Measurements from ENCODE around the gene AXIN2.
"Not testable (repeated sequence)": the region's sequence is repeated elsewhere in the genome, so short reads cannot be mapped to it uniquely, and the experiment has no call there.

Gene AXIN2

GRCh38 chr17:65527381-65527780 lies 34.1 kb downstream of the AXIN2 start:
- ATAC-seq (ENCODE audit: insufficient read depth, low read depth) = no peak
- peaks cover 20% of the 10 kb centered on the region; the same call in 1 of the 2 replicates for H4K20me1 ChIP-seq (ENCODE audit: insufficient read depth, low read length)
- peaks cover 40% of the 10 kb centered on the region for H3K4me1 ChIP-seq (ENCODE audit: insufficient read depth, low read length)
- no peak overlapping the region for H2AFZ ChIP-seq (ENCODE audit: low read depth, low read length)
- no peaks in the 10 kb centered on the region for H3K9me3 ChIP-seq (ENCODE audit: insufficient read depth, low read length, severe bottlenecking)
- no peak overlapping the region for H3K4me3 ChIP-seq (ENCODE audit: low read depth in 1 of 2, low read length in 2 of 2)
- H3K4me2 ChIP-seq (ENCODE audit: insufficient read depth, low read length) = no peak overlapping the region
- no peaks in the 10 kb centered on the region for H3K27me3 ChIP-seq (ENCODE audit: insufficient read depth, low read length, poor library complexity)
- H3K9ac ChIP-seq (ENCODE audit: low read depth, low read length) = no peak overlapping the region
- no peak for TF ChIP-seq EZH2 (IDR thresholded peaks at IDR 0.05; ENCODE audit: borderline replicate concordance, low read depth, low read length, severe bottlenecking)
- no peak for TF ChIP-seq CTCF (IDR thresholded peaks at IDR 0.05; ENCODE audit: borderline replicate concordance, extremely low read depth, low read length, poor library complexity, severe bottlenecking)
- no peaks in the 10 kb centered on the region for H3K79me2 ChIP-seq (ENCODE audit: insufficient read depth, low read length)
- no peaks in the 10 kb centered on the region; the same call in 1 of the 2 replicates for H3K36me3 ChIP-seq (ENCODE audit: insufficient read depth, low read length)
- DNase-seq = no peak
- no peak overlapping the region for H3K27ac ChIP-seq (ENCODE audit: low read length)

DNA sequence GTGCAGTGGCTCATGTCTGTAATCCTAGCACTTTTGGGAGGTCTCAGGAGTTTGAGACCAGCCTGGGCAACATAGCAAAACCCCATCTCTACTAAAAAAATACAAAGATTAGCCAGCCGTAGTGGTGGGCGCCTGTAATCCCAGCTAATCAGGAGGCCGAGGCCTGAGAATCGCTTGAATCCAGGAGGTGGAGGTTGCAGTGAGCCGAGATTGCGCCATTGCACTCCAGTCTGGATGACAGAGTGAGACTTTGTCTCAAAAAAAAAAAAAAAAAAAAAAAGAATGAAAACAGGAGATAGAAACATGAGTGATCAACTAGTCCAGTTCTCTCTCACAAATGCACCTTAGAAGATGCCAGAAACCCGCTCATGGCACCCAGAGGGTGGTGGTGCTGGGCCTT lies 34.6 kb downstream of the AXIN2 start:
- not testable (repeated sequence) for H3K36me3 ChIP-seq (ENCODE audit: insufficient read depth, low read length); H2AFZ ChIP-seq (ENCODE audit: low read depth, low read length); H3K4me2 ChIP-seq (ENCODE audit: insufficient read depth, low read length); H3K4me3 ChIP-seq (ENCODE audit: low read depth in 1 of 2, low read length in 2 of 2); ATAC-seq (ENCODE audit: insufficient read depth, low read depth); H3K9me3 ChIP-seq (ENCODE audit: insufficient read depth, low read length, severe bottlenecking); H3K79me2 ChIP-seq (ENCODE audit: insufficient read depth, low read length); H3K27ac ChIP-seq (ENCODE audit: low read length); H3K9ac ChIP-seq (ENCODE audit: low read depth, low read length); H3K27me3 ChIP-seq (ENCODE audit: insufficient read depth, low read length, poor library complexity); DNase-seq
- H4K20me1 ChIP-seq (ENCODE audit: insufficient read depth, low read length) = peaks cover 16% of the 10 kb centered on the region; the same call in 1 of the 2 replicates
- peaks cover 36% of the 10 kb centered on the region for H3K4me1 ChIP-seq (ENCODE audit: insufficient read depth, low read length)

DNA sequence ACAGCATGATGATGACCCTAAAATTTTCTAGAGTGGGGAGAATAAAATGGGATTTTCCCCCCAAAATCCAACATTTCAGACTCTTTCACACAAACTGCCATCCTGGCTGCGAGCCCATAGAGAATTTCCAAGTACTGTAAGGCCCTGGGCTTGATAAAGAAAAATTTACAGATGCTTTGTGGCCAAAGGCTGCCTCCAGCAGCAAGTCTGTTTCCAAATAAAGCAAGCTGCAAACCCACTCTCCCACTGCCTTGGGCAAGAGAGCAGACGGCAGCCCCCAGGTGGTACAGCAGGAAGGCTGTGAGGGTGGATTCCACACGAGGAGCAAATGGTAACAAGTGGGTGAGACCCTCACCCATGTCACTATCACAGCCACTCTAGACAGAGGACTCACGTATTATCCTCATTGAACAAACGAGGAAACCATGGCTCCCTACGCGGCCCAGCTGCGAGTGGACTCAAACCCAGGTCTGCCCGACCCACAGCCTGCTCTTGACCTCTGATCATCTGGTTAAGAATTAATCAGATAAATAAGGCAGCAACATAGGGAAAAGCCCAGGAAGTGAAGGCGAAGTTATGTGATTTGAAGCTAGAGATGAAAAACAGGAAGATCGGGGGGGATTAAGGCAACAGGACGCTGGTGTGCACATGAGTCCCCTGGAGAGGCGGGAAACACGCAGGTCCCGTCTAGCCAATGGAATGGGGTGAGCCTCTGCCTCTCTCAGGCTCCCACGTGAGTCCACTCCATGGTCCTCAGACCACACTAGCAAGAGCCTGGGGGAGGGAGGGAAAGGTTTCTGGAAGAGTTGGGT lies 37.4 kb downstream of the AXIN2 start:
- H3K9me3 ChIP-seq (ENCODE audit: insufficient read depth, low read length, severe bottlenecking) = no peaks in the 10 kb centered on the region
- H3K36me3 ChIP-seq (ENCODE audit: insufficient read depth, low read length) = no peaks in the 10 kb centered on the region
- peak overlapping the region; percentile 60 for H3K27ac ChIP-seq (ENCODE audit: low read length)
- ATAC-seq (ENCODE audit: insufficient read depth, low read depth) (peak; percentile 63), DNase-seq (peak; percentile 56)
- 0 out of 2 replicates have a peak overlapping the region, but pooled peaks have one; percentile 6 for H2AFZ ChIP-seq (ENCODE audit: low read depth, low read length)
- TF ChIP-seq EZH2 (IDR thresholded peaks at IDR 0.05; ENCODE audit: borderline replicate concordance, low read depth, low read length, severe bottlenecking) (no peak), CTCF (IDR thresholded peaks at IDR 0.05; ENCODE audit: borderline replicate concordance, extremely low read depth, low read length, poor library complexity, severe bottlenecking) (no peak)
- H3K4me2 ChIP-seq (ENCODE audit: insufficient read depth, low read length) = peak overlapping the region; percentile 51
- H4K20me1 ChIP-seq (ENCODE audit: insufficient read depth, low read length) = 0 out of 2 replicates have a peak, but pooled peaks cover 11% of the 10 kb centered on the region
- peak overlapping the region in 1 of 2 experiments; percentile 10; a peak in 2 of 4 replicates for H3K4me3 ChIP-seq (ENCODE audit: low read depth in 1 of 2, low read length in 2 of 2)
- peak overlapping the region; percentile 20; the same call in 1 of the 2 replicates for H3K9ac ChIP-seq (ENCODE audit: low read depth, low read length)
- no peaks in the 10 kb centered on the region for H3K79me2 ChIP-seq (ENCODE audit: insufficient read depth, low read length)
- H3K27me3 ChIP-seq (ENCODE audit: insufficient read depth, low read length, poor library complexity) = no peaks in the 10 kb centered on the region
- H3K4me1 ChIP-seq (ENCODE audit: insufficient read depth, low read length) = peaks cover 29% of the 10 kb centered on the region

DNA sequence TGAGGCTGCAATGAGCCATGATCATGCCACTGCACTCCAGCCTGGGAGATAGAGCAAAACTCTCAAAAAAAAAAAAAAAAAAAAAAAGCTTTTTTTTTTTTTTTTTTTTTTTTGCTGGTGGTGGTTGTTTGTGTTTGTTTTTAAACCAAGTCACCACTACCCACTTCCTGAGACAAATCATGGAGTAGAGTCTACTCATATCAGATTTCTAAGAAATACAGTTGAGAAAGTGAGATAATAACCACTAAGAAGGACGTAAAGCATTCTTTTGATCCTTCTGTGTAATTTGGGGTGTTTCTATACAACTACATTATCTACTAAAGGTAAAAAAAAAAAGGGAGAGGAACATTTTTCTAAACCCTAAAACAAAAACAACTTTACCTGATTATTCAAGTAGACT lies 38.0 kb downstream of the AXIN2 start:
- peak overlapping the region; percentile 51 for H3K4me2 ChIP-seq (ENCODE audit: insufficient read depth, low read length)
- peak; percentile 87 for ATAC-seq (ENCODE audit: insufficient read depth, low read depth)
- no peaks in the 10 kb centered on the region for H3K36me3 ChIP-seq (ENCODE audit: insufficient read depth, low read length)
- no peak for TF ChIP-seq EZH2 (IDR thresholded peaks at IDR 0.05; ENCODE audit: borderline replicate concordance, low read depth, low read length, severe bottlenecking)
- TF ChIP-seq CTCF (IDR thresholded peaks at IDR 0.05; ENCODE audit: borderline replicate concordance, extremely low read depth, low read length, poor library complexity, severe bottlenecking) = no peak
- no peak overlapping the region for H2AFZ ChIP-seq (ENCODE audit: low read depth, low read length)
- no peak overlapping the region for H3K4me3 ChIP-seq (ENCODE audit: low read depth in 1 of 2, low read length in 2 of 2)
- peak overlapping the region; percentile 20; the same call in 1 of the 2 replicates for H3K9ac ChIP-seq (ENCODE audit: low read depth, low read length)
- no peaks in the 10 kb centered on the region for H3K27me3 ChIP-seq (ENCODE audit: insufficient read depth, low read length, poor library complexity)
- peaks cover 29% of the 10 kb centered on the region for H3K4me1 ChIP-seq (ENCODE audit: insufficient read depth, low read length)
- H3K27ac ChIP-seq (ENCODE audit: low read length) = peak overlapping the region; percentile 60
- H3K9me3 ChIP-seq (ENCODE audit: insufficient read depth, low read length, severe bottlenecking) = no peaks in the 10 kb centered on the region
- peak; percentile 46 for DNase-seq
- H4K20me1 ChIP-seq (ENCODE audit: insufficient read depth, low read length) = 0 out of 2 replicates have a peak, but pooled peaks cover 11% of the 10 kb centered on the region
- no peaks in the 10 kb centered on the region for H3K79me2 ChIP-seq (ENCODE audit: insufficient read depth, low read length)
